ENCODE data around the gene FHIT. TPM values are rescaled to one million over a fixed set of nuclear protein-coding genes. Genes with fewer than 3 reads are reported as not detected.

The FHIT gene
- total RNA-seq, 1 experiment from 2014 or later = 20.1 TPM

DNA sequence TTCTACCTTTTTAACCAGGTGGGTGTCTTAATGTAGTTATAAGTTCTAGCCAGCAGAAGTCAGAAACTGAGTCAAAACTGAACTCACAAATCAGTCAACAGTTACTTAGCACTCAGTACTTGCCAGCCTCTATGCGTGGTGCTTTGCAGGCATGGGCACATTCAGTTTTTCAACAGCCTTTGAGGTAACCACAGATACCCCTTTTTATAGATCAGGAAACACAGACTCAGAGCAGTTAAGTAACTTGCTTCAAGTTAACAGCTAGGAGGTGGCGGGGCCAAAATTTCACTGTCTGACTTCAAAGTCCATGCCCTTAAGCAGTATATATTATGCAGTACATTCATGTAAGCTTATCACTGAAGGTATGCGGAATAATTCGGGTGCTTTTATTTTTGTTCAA, 139.4 kb downstream of the FHIT start:
- CTCF ChIA-PET = no interaction called here
- POLR2A ChIA-PET = no interaction called here
- H3K27ac Mint-ChIP-seq (ENCODE audit: low read depth, unreplicated experiment) = no peak overlapping the region
- no TSS peak for BruUV-seq (replicated peaks)
- intact Hi-C loops (cut with micrococcal nuclease) = no loop called here
- H3K27me3 Mint-ChIP-seq (ENCODE audit: insufficient read depth, unreplicated experiment) = no peaks in the 10 kb centered on the region
- no peak overlapping the region for H3K4me3 Mint-ChIP-seq (ENCODE audit: unreplicated experiment)
- no peaks in the 10 kb centered on the region for H3K4me1 Mint-ChIP-seq (ENCODE audit: insufficient read depth, unreplicated experiment)
- DNase-seq (ENCODE audit: unreplicated experiment) = no peak
- no peaks in the 10 kb centered on the region for H3K9me3 Mint-ChIP-seq (ENCODE audit: unreplicated experiment)
- TF ChIP-seq, protein P1, sequence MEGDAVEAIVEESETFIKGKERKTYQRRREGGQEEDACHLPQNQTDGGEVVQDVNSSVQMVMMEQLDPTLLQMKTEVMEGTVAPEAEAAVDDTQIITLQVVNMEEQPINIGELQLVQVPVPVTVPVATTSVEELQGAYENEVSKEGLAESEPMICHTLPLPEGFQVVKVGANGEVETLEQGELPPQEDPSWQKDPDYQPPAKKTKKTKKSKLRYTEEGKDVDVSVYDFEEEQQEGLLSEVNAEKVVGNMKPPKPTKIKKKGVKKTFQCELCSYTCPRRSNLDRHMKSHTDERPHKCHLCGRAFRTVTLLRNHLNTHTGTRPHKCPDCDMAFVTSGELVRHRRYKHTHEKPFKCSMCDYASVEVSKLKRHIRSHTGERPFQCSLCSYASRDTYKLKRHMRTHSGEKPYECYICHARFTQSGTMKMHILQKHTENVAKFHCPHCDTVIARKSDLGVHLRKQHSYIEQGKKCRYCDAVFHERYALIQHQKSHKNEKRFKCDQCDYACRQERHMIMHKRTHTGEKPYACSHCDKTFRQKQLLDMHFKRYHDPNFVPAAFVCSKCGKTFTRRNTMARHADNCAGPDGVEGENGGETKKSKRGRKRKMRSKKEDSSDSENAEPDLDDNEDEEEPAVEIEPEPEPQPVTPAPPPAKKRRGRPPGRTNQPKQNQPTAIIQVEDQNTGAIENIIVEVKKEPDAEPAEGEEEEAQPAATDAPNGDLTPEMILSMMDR (IDR thresholded peaks at IDR 0.05; ENCODE audit: unreplicated experiment) = no peak
- H3K36me3 Mint-ChIP-seq (ENCODE audit: insufficient read depth, unreplicated experiment) = peaks cover 6% of the 10 kb centered on the region

DNA sequence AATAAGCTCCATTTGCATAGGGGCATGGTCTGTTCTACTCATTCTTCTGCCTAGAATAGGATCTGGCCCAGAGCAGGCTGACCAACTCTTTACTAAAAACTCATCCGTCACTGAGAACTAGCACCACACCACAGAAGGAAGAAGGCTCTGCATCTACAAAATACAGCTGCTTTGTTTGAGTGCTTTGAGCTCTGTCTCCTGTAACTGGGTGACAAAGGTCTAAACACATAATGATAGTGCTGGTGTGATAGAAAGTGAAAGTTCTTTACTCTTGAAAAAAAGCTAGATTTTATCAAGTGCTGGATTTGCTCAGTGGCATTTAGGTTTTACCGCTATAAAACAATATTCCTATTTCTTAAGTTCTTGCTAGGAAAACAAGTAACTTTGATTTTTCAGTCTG, 140.7 kb downstream of the FHIT start:
- Mint-ChIP-seq H3K4me1 (ENCODE audit: insufficient read depth, unreplicated experiment) (no peaks in the 10 kb centered on the region), H3K27me3 (ENCODE audit: insufficient read depth, unreplicated experiment) (no peaks in the 10 kb centered on the region), H3K36me3 (ENCODE audit: insufficient read depth, unreplicated experiment) (peaks cover 6% of the 10 kb centered on the region), H3K9me3 (ENCODE audit: unreplicated experiment) (no peaks in the 10 kb centered on the region), H3K4me3 (ENCODE audit: unreplicated experiment) (no peak overlapping the region), H3K27ac (ENCODE audit: low read depth, unreplicated experiment) (no peak overlapping the region)
- TF ChIP-seq, protein P1 (IDR thresholded peaks at IDR 0.05; ENCODE audit: unreplicated experiment) = no peak
- ChIA-PET POLR2A (no interaction called here), CTCF (interaction anchor here (0.6 to 0.7 kb wide), 2 partner anchors 44 to 273 kb away, joined by 3 read pairs; no protein-coding TSS in a partner anchor)
- DNase-seq (ENCODE audit: unreplicated experiment) = no peak
- intact Hi-C loops (cut with micrococcal nuclease) = no loop called here
- BruUV-seq (replicated peaks) = no TSS peak

DNA sequence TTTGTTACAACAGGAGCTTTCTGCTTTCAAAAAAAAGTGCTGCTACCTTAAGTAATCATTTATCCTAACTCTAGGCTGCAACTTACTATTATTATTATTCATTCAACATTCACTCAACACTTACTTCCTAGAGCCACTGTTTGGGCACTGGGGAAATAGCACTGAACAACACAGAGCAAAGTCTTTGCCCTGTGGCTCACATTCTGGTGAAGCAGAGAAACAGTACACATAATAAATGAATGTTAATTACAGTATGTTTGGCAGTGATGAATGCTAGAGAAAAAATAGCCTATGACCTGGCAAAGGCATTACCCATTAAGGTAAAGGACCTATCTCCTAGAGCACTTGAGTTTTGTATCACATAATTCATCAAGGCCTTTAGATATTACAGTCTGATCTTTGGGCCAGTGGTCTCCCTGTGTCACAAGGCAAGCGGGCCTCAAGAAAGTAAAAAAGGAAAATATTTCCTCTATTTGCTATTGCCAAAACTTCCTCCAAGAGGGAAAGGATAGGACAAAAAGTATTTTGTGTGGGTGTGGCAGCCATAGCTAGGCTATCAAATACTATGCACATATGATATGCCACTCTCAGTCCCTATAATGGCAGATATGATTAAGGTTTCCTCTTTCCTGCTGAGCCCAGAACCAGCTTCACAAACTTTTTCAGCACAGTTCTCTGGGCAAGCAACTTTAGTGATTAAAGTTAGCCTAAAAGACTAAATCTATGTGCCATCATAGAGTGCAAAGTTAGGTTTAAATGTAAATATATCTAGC, 142.8 kb downstream of the FHIT start:
- Mint-ChIP-seq H3K9me3 (ENCODE audit: unreplicated experiment) (no peaks in the 10 kb centered on the region), H3K36me3 (ENCODE audit: insufficient read depth, unreplicated experiment) (peaks cover 6% of the 10 kb centered on the region), H3K4me3 (ENCODE audit: unreplicated experiment) (no peak overlapping the region), H3K4me1 (ENCODE audit: insufficient read depth, unreplicated experiment) (no peaks in the 10 kb centered on the region), H3K27me3 (ENCODE audit: insufficient read depth, unreplicated experiment) (no peaks in the 10 kb centered on the region), H3K27ac (ENCODE audit: low read depth, unreplicated experiment) (no peak overlapping the region)
- no peak for DNase-seq (ENCODE audit: unreplicated experiment)
- ChIA-PET POLR2A (interaction anchor here (0.7 kb wide), 1 partner anchor 35 kb away, joined by 3 read pairs; no protein-coding TSS in a partner anchor), CTCF (interaction anchor here (0.6 to 0.7 kb wide), 2 partner anchors 327 to 345 kb away, joined by 3 to 5 read pairs; no protein-coding TSS in a partner anchor)
- TF ChIP-seq, protein P1 (IDR thresholded peaks at IDR 0.05; ENCODE audit: unreplicated experiment) = no peak
- intact Hi-C loops (cut with micrococcal nuclease) = no loop called here
- no TSS peak for BruUV-seq (replicated peaks)

DNA sequence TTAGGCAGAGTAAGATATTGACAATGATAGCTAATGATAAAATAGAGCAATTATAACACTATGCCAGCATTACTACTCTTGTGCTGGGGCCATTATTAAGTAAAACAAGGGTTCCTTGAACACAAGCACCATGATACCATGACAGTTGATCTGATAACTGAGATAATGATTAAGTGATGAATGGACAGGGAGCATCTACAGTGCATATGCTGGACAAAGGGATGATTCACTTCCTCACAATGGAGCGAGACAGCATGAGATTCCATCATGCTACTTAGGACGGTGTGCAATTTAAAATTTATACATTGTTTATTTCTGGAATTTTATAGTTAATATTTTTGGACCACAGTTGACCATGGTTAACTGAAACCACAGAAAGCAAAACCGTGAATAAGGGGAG, 156.6 kb downstream of the FHIT start:
- H3K36me3 Mint-ChIP-seq (ENCODE audit: insufficient read depth, unreplicated experiment) = no peaks in the 10 kb centered on the region
- DNase-seq (ENCODE audit: unreplicated experiment) = no peak
- TF ChIP-seq, protein P1 (IDR thresholded peaks at IDR 0.05; ENCODE audit: unreplicated experiment) = no peak
- no peak overlapping the region for H3K27ac Mint-ChIP-seq (ENCODE audit: low read depth, unreplicated experiment)
- CTCF ChIA-PET = no interaction called here
- H3K27me3 Mint-ChIP-seq (ENCODE audit: insufficient read depth, unreplicated experiment) = no peaks in the 10 kb centered on the region
- H3K9me3 Mint-ChIP-seq (ENCODE audit: unreplicated experiment) = no peaks in the 10 kb centered on the region
- H3K4me3 Mint-ChIP-seq (ENCODE audit: unreplicated experiment) = no peak overlapping the region
- no TSS peak for BruUV-seq (replicated peaks)
- intact Hi-C loops (cut with micrococcal nuclease) = no loop called here
- peaks cover 6% of the 10 kb centered on the region for H3K4me1 Mint-ChIP-seq (ENCODE audit: insufficient read depth, unreplicated experiment)
- POLR2A ChIA-PET = interaction anchor here (0.7 kb wide), 1 partner anchor 19 kb away, joined by 3 read pairs; no protein-coding TSS in a partner anchor

Measured in MCF 10A (cell line).